ENCODE data around the gene BTRC. TPM values are rescaled to one million over a fixed set of nuclear protein-coding genes. Genes with fewer than 3 reads are reported as not detected.

Gene BTRC
- total RNA-seq, 1 donor = 17.3 TPM

- TF ChIP-seq CTCF (IDR thresholded peaks at IDR 0.05; ENCODE audit: insufficient read depth, low read depth, low read length) = no peak
- no peak overlapping the region for H3K4me3 ChIP-seq (ENCODE audit: low read depth, low read length)
- DNase-seq (ENCODE audit: low read depth) = no peak
Observed at GRCh38 chr10:101560298-101561067, 206.5 kb downstream of the BTRC start.

- H3K4me3 ChIP-seq (ENCODE audit: low read depth, low read length) = no peak overlapping the region
- no peak for DNase-seq (ENCODE audit: low read depth)
- TF ChIP-seq CTCF (IDR thresholded peaks at IDR 0.05; ENCODE audit: insufficient read depth, low read depth, low read length) = no peak
Observed at GRCh38 chr10:101561068-101561915, 207.3 kb downstream of the BTRC start.

- no peak for DNase-seq (ENCODE audit: low read depth)
- no peak overlapping the region for H3K4me3 ChIP-seq (ENCODE audit: low read depth, low read length)
- no peak for TF ChIP-seq CTCF (IDR thresholded peaks at IDR 0.05; ENCODE audit: insufficient read depth, low read depth, low read length)
Observed at GRCh38 chr10:101562231-101562630, 208.3 kb downstream of the BTRC start.

- no peak overlapping the region for H3K4me3 ChIP-seq (ENCODE audit: low read depth, low read length)
- no peak for DNase-seq (ENCODE audit: low read depth)
- TF ChIP-seq CTCF (IDR thresholded peaks at IDR 0.05; ENCODE audit: insufficient read depth, low read depth, low read length) = no peak
Observed at GRCh38 chr10:101563007-101563406, 209.0 kb downstream of the BTRC start.

- no peak for DNase-seq (ENCODE audit: low read depth)
- no peak for TF ChIP-seq CTCF (IDR thresholded peaks at IDR 0.05; ENCODE audit: insufficient read depth, low read depth, low read length)
- no peak overlapping the region for H3K4me3 ChIP-seq (ENCODE audit: low read depth, low read length)
Observed at GRCh38 chr10:101563497-101564040, 209.6 kb downstream of the BTRC start.

GRCh38 chr10:101564490-101564991 lies 210.6 kb downstream of the BTRC start:
- no peak overlapping the region for H3K4me3 ChIP-seq (ENCODE audit: low read depth, low read length)
- no peak for TF ChIP-seq CTCF (IDR thresholded peaks at IDR 0.05; ENCODE audit: insufficient read depth, low read depth, low read length)
- DNase-seq (ENCODE audit: low read depth) = no peak
